ENCODE data around the gene FEM1C.

DNA sequence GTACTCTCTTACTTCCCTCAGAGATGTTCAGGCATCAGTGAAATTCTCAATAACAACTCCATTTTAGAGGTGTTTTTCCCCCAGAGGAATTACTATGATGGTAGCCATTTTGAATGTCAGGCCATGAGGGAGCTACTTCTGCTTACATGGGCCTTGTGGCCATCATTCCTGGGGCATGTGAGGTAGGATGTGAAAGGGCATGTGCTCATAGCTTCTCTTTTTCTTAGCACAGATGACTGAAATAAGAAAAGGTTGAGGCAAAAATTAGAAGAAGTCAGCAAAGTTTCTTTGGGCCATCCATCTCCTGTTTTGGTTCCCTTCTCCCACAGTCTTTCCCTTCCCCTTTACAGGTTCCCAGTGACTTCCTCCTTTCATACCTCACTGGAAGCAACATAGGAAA, 68.8 kb downstream of the FEM1C start:
- no peak for TF ChIP-seq POLR2A (IDR thresholded peaks at IDR 0.05)
- TF ChIP-seq, protein P1, sequence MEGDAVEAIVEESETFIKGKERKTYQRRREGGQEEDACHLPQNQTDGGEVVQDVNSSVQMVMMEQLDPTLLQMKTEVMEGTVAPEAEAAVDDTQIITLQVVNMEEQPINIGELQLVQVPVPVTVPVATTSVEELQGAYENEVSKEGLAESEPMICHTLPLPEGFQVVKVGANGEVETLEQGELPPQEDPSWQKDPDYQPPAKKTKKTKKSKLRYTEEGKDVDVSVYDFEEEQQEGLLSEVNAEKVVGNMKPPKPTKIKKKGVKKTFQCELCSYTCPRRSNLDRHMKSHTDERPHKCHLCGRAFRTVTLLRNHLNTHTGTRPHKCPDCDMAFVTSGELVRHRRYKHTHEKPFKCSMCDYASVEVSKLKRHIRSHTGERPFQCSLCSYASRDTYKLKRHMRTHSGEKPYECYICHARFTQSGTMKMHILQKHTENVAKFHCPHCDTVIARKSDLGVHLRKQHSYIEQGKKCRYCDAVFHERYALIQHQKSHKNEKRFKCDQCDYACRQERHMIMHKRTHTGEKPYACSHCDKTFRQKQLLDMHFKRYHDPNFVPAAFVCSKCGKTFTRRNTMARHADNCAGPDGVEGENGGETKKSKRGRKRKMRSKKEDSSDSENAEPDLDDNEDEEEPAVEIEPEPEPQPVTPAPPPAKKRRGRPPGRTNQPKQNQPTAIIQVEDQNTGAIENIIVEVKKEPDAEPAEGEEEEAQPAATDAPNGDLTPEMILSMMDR (IDR thresholded peaks at IDR 0.05 in 4 of 5, conservative IDR thresholded peaks at IDR 0.05 in 1 of 5), result no peak
